ENCODE data around the gene ATN1. TPM values are rescaled to one million over a fixed set of nuclear protein-coding genes. Genes with fewer than 3 reads are reported as not detected.

Gene ATN1
- total RNA-seq, 1 experiment from 2014 or later: 62.0 TPM

- no peak for TF ChIP-seq CTCF (IDR thresholded peaks at IDR 0.05; ENCODE audit: unreplicated experiment)
- CTCF ChIA-PET: interaction anchor here (0.6 to 1.5 kb wide), 3 partner anchors 10 to 165 kb away, joined by 4 to 8 read pairs (median 7); no protein-coding TSS in a partner anchor
- Mint-ChIP-seq H3K4me3 (ENCODE audit: low read depth, unreplicated experiment) (peak overlapping the region; percentile 83), H3K27me3 (ENCODE audit: unreplicated experiment) (no peaks in the 10 kb centered on the region), H3K36me3 (ENCODE audit: insufficient read depth, unreplicated experiment) (peaks cover 58% of the 10 kb centered on the region), H3K9me3 (ENCODE audit: low read depth, unreplicated experiment) (no peaks in the 10 kb centered on the region), H3K4me1 (ENCODE audit: low read depth, unreplicated experiment) (peaks cover 70% of the 10 kb centered on the region), H3K27ac (ENCODE audit: unreplicated experiment) (peak overlapping the region; percentile 68)
- intact Hi-C loops (cut with micrococcal nuclease; ENCODE audit: unreplicated experiment): loop anchor here (5.0 kb wide), 1 partner anchor 61 kb away; the partner anchor contains the start of gene TPI1
- no TSS peak for BruUV-seq (replicated peaks)
- DNase-seq: no peak
These were observed 403 bp downstream of the ATN1 start for GRCh38 chr12:6928022-6928702.

GRCh38 chr12:6928703-6929407 is 1.1 kb downstream of the ATN1 start:
- no peaks in the 10 kb centered on the region for H3K9me3 Mint-ChIP-seq (ENCODE audit: low read depth, unreplicated experiment)
- no peak for DNase-seq
- intact Hi-C loops (cut with micrococcal nuclease; ENCODE audit: unreplicated experiment): loop anchor here (5.0 kb wide), 1 partner anchor 62 kb away; the partner anchor contains the start of gene TPI1
- BruUV-seq (replicated peaks): no TSS peak
- no peak for TF ChIP-seq CTCF (IDR thresholded peaks at IDR 0.05; ENCODE audit: unreplicated experiment)
- peak overlapping the region; percentile 68 for H3K27ac Mint-ChIP-seq (ENCODE audit: unreplicated experiment)
- peaks cover 75% of the 10 kb centered on the region for H3K4me1 Mint-ChIP-seq (ENCODE audit: low read depth, unreplicated experiment)
- peaks cover 53% of the 10 kb centered on the region for H3K36me3 Mint-ChIP-seq (ENCODE audit: insufficient read depth, unreplicated experiment)
- CTCF ChIA-PET: interaction anchor here (0.6 to 1.5 kb wide), 3 partner anchors 9 to 165 kb away, joined by 4 to 8 read pairs (median 7); no protein-coding TSS in a partner anchor
- H3K4me3 Mint-ChIP-seq (ENCODE audit: low read depth, unreplicated experiment): peak overlapping the region; percentile 83
- H3K27me3 Mint-ChIP-seq (ENCODE audit: unreplicated experiment): no peaks in the 10 kb centered on the region

GRCh38 chr12:6929466-6930452 is 2.0 kb downstream of the ATN1 start:
- Mint-ChIP-seq H3K4me3 (ENCODE audit: low read depth, unreplicated experiment) (peak overlapping the region; percentile 83), H3K27me3 (ENCODE audit: unreplicated experiment) (no peaks in the 10 kb centered on the region), H3K27ac (ENCODE audit: unreplicated experiment) (peak overlapping the region; percentile 68), H3K4me1 (ENCODE audit: low read depth, unreplicated experiment) (peaks cover 77% of the 10 kb centered on the region), H3K36me3 (ENCODE audit: insufficient read depth, unreplicated experiment) (peaks cover 60% of the 10 kb centered on the region), H3K9me3 (ENCODE audit: low read depth, unreplicated experiment) (no peaks in the 10 kb centered on the region)
- CTCF ChIA-PET: interaction anchor here (0.7 to 1.5 kb wide), 2 partner anchors 8 to 71 kb away, joined by 3 to 7 read pairs; no protein-coding TSS in a partner anchor
- intact Hi-C loops (cut with micrococcal nuclease; ENCODE audit: unreplicated experiment): loop anchor here (5.0 kb wide), 1 partner anchor 62 kb away; the partner anchor contains the start of gene TPI1
- BruUV-seq (replicated peaks): TSS peak; percentile 13
- DNase-seq: no peak
- TF ChIP-seq CTCF (IDR thresholded peaks at IDR 0.05; ENCODE audit: unreplicated experiment): no peak

- CTCF ChIA-PET: no interaction called here
- no peak for TF ChIP-seq CTCF (IDR thresholded peaks at IDR 0.05; ENCODE audit: unreplicated experiment)
- Mint-ChIP-seq H3K4me1 (ENCODE audit: low read depth, unreplicated experiment) (peaks cover 53% of the 10 kb centered on the region), H3K9me3 (ENCODE audit: low read depth, unreplicated experiment) (no peaks in the 10 kb centered on the region), H3K27me3 (ENCODE audit: unreplicated experiment) (no peaks in the 10 kb centered on the region), H3K27ac (ENCODE audit: unreplicated experiment) (no peak overlapping the region), H3K4me3 (ENCODE audit: low read depth, unreplicated experiment) (no peak overlapping the region), H3K36me3 (ENCODE audit: insufficient read depth, unreplicated experiment) (peaks cover 65% of the 10 kb centered on the region)
- intact Hi-C loops (cut with micrococcal nuclease; ENCODE audit: unreplicated experiment): no loop called here
- no peak for DNase-seq
- no TSS peak for BruUV-seq (replicated peaks)
These were observed 5.0 kb downstream of the ATN1 start for GRCh38 chr12:6932766-6933165.
